Erythroblast (primary cell): Measurements from ENCODE around the gene TINCR.

Experiments
- GATA1 ChIP-seq: IDR thresholded peaks from 2 replicates; pipeline ENCODE4 v1.6.1; 2011; ENCODE audit warnings: low read depth, mild to moderate bottlenecking, control low read depth, low read length, moderate library complexity
- POLR2A ChIP-seq: IDR thresholded peaks from 2 replicates; pipeline ENCODE4 v1.6.1; 2011; ENCODE audit warnings: mild to moderate bottlenecking, low read length

- TF ChIP-seq POLR2A (no peak), GATA1 (no peak)
Observed at GRCh38 chr19:5588906-5589676, 21.3 kb upstream of the TINCR start.
